Smooth muscle cell (in vitro differentiated cells): Measurements from ENCODE around the gene TBC1D3B. TPM values are rescaled to one million over a fixed set of nuclear protein-coding genes. Genes with fewer than 3 reads are reported as not detected.

Experiments
- DNase-seq: peaks from one replicate; lab custom pipeline; 2025; ENCODE audit not compliant: unreplicated experiment; lab: John Stamatoyannopoulos, UW
- H2AFZ ChIP-seq: fragments of 200-600 bp; sonication (generic); 2 replicates; pipeline ENCODE4 v1.6.0; 2016; ENCODE audit warnings: antibody characterized with exemption, low read depth, mild to moderate bottlenecking
- H3F3A ChIP-seq: fragments of 200-600 bp; sonication (generic); 2 replicates; pipeline ENCODE4 v1.6.0; 2017; ENCODE audit warnings: antibody characterized with exemption, low read depth
- H3K27ac ChIP-seq: fragments of 200-600 bp; sonication (generic); 2 replicates; pipeline ENCODE4 v1.5.1; 2016; ENCODE audit warnings: low read depth, mild to moderate bottlenecking
- H3K27me3 ChIP-seq: fragments of 200-600 bp; sonication (generic); 2 replicates; pipeline ENCODE4 v1.6.1; 2016; ENCODE audit warnings: low read depth, mild to moderate bottlenecking
- H3K36me3 ChIP-seq: fragments of 200-600 bp; sonication (generic); 2 replicates; pipeline ENCODE4 v1.5.1; 2016; ENCODE audit warnings: low read depth
- H3K4me1 ChIP-seq: fragments of 200-600 bp; sonication (generic); 2 replicates; pipeline ENCODE4 v1.5.1; 2016; ENCODE audit warnings: low read depth
- H3K4me2 ChIP-seq: fragments of 200-600 bp; sonication (generic); 2 replicates; pipeline ENCODE4 v1.6.0; 2016; ENCODE audit warnings: mild to moderate bottlenecking
- H3K4me3 ChIP-seq: fragments of 200-600 bp; sonication (generic); 2 replicates; pipeline ENCODE4 v1.5.1; 2016; ENCODE audit warnings: mild to moderate bottlenecking
- H3K79me2 ChIP-seq: fragments of 200-600 bp; sonication (generic); 2 replicates; pipeline ENCODE4 v1.6.0; 2016; ENCODE audit warnings: low read depth, mild to moderate bottlenecking
- H3K9ac ChIP-seq: fragments of 200-600 bp; sonication (generic); 2 replicates; pipeline ENCODE4 v1.6.0; 2016; ENCODE audit warnings: low read depth
- H3K9me3 ChIP-seq: fragments of 200-600 bp; sonication (generic); replicated peaks from 2 replicates; pipeline ENCODE4 v1.5.1; 2016; ENCODE audit warnings: low read depth
- H4K20me1 ChIP-seq: fragments of 200-600 bp; sonication (generic); 2 replicates; pipeline ENCODE4 v1.6.0; 2016; ENCODE audit warnings: low read depth
- WGBS: methylation state at CpG from one replicate; pipeline ENCODE4 v1.1.7; 2016; ENCODE audit warnings: low lambda C conversion rate; 5-methylcytosine and 5-hydroxymethylcytosine counted together
- polyA plus RNA-seq: library from polyadenylated mRNA; unstranded; fragments of >200 nt; fragmentation: Nextera tagmentation; extraction: Ambion mirVana; gene quantifications from 2 replicates; pipeline ENCODE4 v1.2.1, GENCODE V29; 2016
- total RNA-seq: library from RNA; depleted of rRNA; stranded (reverse); fragments of >200 nt; gene quantifications from 2 replicates; pipeline ENCODE4 v1.2.3, GENCODE V29; 2014
- TF ChIP-seq, protein P1 (sequence below): fragments of 200-600 bp; sonication (generic); IDR thresholded peaks from 2 replicates; pipeline ENCODE4 v1.5.1; 2017; ENCODE audit warnings: borderline replicate concordance, mild to moderate bottlenecking, antibody characterized with exemption; ENCODE audit not compliant: insufficient read depth, poor library complexity, severe bottlenecking

The TBC1D3B gene
- total and polyA plus RNA-seq, 2 experiments from 2014 or later = 1.4 TPM; not detected in 1

DNA sequence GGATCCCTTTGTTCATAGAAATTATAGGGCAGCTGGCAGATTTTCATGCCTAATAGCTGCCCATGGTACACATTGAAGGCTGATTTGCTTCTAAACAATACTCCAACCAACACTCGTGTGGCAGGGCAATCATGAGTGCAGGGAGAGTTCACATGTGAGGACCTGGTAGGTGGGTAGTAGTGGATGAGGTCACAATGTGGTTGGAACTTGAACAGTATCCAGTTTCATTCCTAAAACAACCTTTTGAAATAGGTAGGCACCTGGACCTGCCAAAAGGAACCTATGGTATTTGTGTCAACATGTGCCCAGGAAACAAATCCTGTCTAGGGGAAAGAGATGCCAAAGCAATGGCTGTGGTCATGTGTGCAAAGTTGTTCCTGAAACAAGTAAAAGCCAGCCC, 40.0 kb downstream of the TBC1D3B start:
- Histone ChIP-seq H3K27ac (no peak overlapping the region), H3K36me3 (no peaks in the 10 kb centered on the region), H3K4me3 (no peak overlapping the region), H3K9ac (no peak overlapping the region), H3K4me2 (no peak overlapping the region), H3K9me3 (no peaks in the 10 kb centered on the region), H3K27me3 (peaks cover 21% of the 10 kb centered on the region), H3F3A (no peaks in the 10 kb centered on the region), H4K20me1 (no peaks in the 10 kb centered on the region), H2AFZ (no peak overlapping the region), H3K79me2 (no peaks in the 10 kb centered on the region), H3K4me1 (no peaks in the 10 kb centered on the region)
- DNase-seq = no peak
- TF ChIP-seq, protein P1, sequence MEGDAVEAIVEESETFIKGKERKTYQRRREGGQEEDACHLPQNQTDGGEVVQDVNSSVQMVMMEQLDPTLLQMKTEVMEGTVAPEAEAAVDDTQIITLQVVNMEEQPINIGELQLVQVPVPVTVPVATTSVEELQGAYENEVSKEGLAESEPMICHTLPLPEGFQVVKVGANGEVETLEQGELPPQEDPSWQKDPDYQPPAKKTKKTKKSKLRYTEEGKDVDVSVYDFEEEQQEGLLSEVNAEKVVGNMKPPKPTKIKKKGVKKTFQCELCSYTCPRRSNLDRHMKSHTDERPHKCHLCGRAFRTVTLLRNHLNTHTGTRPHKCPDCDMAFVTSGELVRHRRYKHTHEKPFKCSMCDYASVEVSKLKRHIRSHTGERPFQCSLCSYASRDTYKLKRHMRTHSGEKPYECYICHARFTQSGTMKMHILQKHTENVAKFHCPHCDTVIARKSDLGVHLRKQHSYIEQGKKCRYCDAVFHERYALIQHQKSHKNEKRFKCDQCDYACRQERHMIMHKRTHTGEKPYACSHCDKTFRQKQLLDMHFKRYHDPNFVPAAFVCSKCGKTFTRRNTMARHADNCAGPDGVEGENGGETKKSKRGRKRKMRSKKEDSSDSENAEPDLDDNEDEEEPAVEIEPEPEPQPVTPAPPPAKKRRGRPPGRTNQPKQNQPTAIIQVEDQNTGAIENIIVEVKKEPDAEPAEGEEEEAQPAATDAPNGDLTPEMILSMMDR = no peak
- 89% methylated on average over 1 of the region's 1 CpG for WGBS

DNA sequence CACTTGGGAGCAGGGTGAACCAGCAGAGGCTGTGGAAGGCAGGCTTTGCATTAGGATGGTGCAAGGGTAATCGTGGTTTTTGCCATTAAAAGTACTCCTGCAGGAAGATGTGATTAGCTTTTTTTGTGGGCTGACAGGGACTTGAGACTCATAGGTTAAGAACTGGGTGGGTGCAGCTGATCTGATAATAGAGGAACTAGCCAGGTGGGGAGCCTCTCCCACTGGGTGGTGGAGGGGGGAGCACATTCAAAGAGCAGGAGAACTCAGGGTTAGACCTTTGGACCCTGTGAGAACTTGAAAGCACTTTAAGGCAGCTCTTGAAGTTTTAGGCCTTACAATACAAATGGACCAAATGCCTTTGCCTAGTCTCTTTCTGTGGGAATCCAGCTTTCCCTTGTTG, 40.4 kb downstream of the TBC1D3B start:
- Histone ChIP-seq H3F3A (no peaks in the 10 kb centered on the region), H3K9ac (no peak overlapping the region), H3K9me3 (no peaks in the 10 kb centered on the region), H3K4me2 (no peak overlapping the region), H3K27ac (no peak overlapping the region), H3K36me3 (no peaks in the 10 kb centered on the region), H3K79me2 (no peaks in the 10 kb centered on the region), H2AFZ (no peak overlapping the region), H3K27me3 (peaks cover 17% of the 10 kb centered on the region), H3K4me3 (no peak overlapping the region), H4K20me1 (no peaks in the 10 kb centered on the region), H3K4me1 (no peaks in the 10 kb centered on the region)
- 82% methylated on average over 1 of the region's 1 CpG for WGBS
- TF ChIP-seq, protein P1 = no peak
- no peak for DNase-seq

DNA sequence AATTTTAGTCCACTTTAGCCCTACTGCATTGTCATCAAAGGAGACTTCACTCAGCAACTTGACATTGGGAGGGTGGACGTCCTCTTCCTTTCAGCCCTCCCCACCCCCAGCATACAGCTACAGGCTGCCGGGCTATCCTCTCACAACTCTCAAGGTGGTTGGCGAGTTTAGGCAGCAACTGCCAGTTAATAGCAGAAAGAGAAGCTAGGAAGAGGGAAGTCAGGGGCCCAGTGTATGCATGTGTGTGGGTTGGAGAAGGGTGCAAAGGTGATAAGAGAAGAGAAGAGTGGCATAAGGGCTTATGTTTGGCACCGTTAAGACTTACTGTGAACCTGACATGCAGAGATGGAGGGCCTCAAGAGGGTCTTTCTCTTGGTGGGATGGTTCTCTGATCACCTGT, 41.0 kb downstream of the TBC1D3B start:
- H3K4me2 ChIP-seq = no peak overlapping the region
- DNase-seq = no peak
- no peaks in the 10 kb centered on the region for H3F3A ChIP-seq
- H3K4me3 ChIP-seq = no peak overlapping the region
- no peak overlapping the region for H3K9ac ChIP-seq
- H3K4me1 ChIP-seq = no peaks in the 10 kb centered on the region
- H3K27ac ChIP-seq = no peak overlapping the region
- H3K79me2 ChIP-seq = no peaks in the 10 kb centered on the region
- H3K36me3 ChIP-seq = no peaks in the 10 kb centered on the region
- no peaks in the 10 kb centered on the region for H3K9me3 ChIP-seq
- H2AFZ ChIP-seq = no peak overlapping the region
- no peaks in the 10 kb centered on the region for H4K20me1 ChIP-seq
- H3K27me3 ChIP-seq = peaks cover 13% of the 10 kb centered on the region
- TF ChIP-seq, protein P1 = no peak
- 86% methylated on average over 4 of the region's 4 CpGs for WGBS

DNA sequence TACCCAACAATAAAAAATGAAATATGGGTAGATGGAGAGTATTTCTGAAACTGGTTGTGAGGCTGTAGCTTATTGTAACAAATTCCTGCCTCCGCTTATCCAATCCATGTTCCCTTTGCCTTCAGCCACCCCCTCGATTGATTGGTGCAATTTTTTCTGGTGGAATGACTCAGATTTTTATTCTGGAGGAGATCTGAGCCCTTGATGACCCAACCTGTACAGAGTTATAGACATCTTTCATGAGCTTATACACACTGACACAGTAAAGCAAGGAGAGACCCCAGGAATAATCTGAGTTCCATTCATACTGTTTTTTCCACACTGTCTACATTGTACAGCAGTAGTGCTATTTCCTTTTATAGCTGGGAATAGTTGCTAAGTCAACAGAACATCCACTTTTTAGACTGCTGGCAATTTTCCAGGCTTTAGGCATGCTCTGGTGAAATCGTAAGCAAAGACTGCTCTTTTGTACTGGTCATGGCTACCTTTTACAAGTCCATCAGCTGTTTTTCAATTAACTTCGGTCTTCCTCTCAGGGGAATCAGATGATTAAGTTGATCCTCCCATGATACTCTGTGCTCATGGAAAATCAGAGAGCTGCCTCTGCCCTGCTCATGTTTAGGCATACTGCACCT, 42.7 kb downstream of the TBC1D3B start:
- Histone ChIP-seq H3K27ac (no peak overlapping the region), H2AFZ (no peak overlapping the region), H3F3A (no peaks in the 10 kb centered on the region), H3K4me3 (no peak overlapping the region), H3K27me3 (peaks cover 29% of the 10 kb centered on the region), H3K36me3 (no peaks in the 10 kb centered on the region), H4K20me1 (no peaks in the 10 kb centered on the region), H3K4me1 (no peaks in the 10 kb centered on the region), H3K79me2 (no peaks in the 10 kb centered on the region), H3K9me3 (no peaks in the 10 kb centered on the region), H3K9ac (no peak overlapping the region), H3K4me2 (no peak overlapping the region)
- 72% methylated on average over 4 of the region's 4 CpGs for WGBS
- TF ChIP-seq, protein P1 = no peak
- DNase-seq = no peak
